ENCODE measurements around the gene METRNL. TPM values are rescaled to one million over a fixed set of nuclear protein-coding genes. Genes with fewer than 3 reads are reported as not detected.

Gene METRNL
- total RNA-seq, 1 experiment from 2014 or later, result 32.4 TPM

- no peak for DNase-seq (ENCODE audit: low read depth)
- in situ Hi-C loops (cut with HindIII; ENCODE audit: low pct_unique_long_range_greater_than_20kb, low sequenced_read_pairs), result no loop called here
These were observed 6.3 kb downstream of the METRNL start for GRCh38 chr17:83085526-83086198.

- in situ Hi-C loops (cut with HindIII; ENCODE audit: low pct_unique_long_range_greater_than_20kb, low sequenced_read_pairs), result no loop called here
- DNase-seq (ENCODE audit: low read depth), result no peak
These were observed 6.9 kb downstream of the METRNL start for GRCh38 chr17:83086199-83086880.

- in situ Hi-C loops (cut with HindIII; ENCODE audit: low pct_unique_long_range_greater_than_20kb, low sequenced_read_pairs), result no loop called here
- no peak for DNase-seq (ENCODE audit: low read depth)
These were observed 7.7 kb downstream of the METRNL start for GRCh38 chr17:83086907-83087787.

GRCh38 chr17:83087788-83088360 lies 8.5 kb downstream of the METRNL start:
- DNase-seq (ENCODE audit: low read depth), result no peak
- in situ Hi-C loops (cut with HindIII; ENCODE audit: low pct_unique_long_range_greater_than_20kb, low sequenced_read_pairs), result no loop called here

- in situ Hi-C loops (cut with HindIII; ENCODE audit: low pct_unique_long_range_greater_than_20kb, low sequenced_read_pairs), result no loop called here
- no peak for DNase-seq (ENCODE audit: low read depth)
These were observed 9.0 kb downstream of the METRNL start for GRCh38 chr17:83088451-83088850.

GRCh38 chr17:83088909-83089308 lies 9.5 kb downstream of the METRNL start:
- in situ Hi-C loops (cut with HindIII; ENCODE audit: low pct_unique_long_range_greater_than_20kb, low sequenced_read_pairs), result no loop called here
- no peak for DNase-seq (ENCODE audit: low read depth)

- DNase-seq (ENCODE audit: low read depth), result no peak
- in situ Hi-C loops (cut with HindIII; ENCODE audit: low pct_unique_long_range_greater_than_20kb, low sequenced_read_pairs), result no loop called here
These were observed 10.1 kb downstream of the METRNL start for GRCh38 chr17:83089328-83090132.

- in situ Hi-C loops (cut with HindIII; ENCODE audit: low pct_unique_long_range_greater_than_20kb, low sequenced_read_pairs), result no loop called here
- DNase-seq (ENCODE audit: low read depth), result no peak
These were observed 11.2 kb downstream of the METRNL start for GRCh38 chr17:83090444-83091256.

- DNase-seq (ENCODE audit: low read depth), result no peak
- in situ Hi-C loops (cut with HindIII; ENCODE audit: low pct_unique_long_range_greater_than_20kb, low sequenced_read_pairs), result no loop called here
These were observed 12.1 kb downstream of the METRNL start for GRCh38 chr17:83091257-83092141.

GRCh38 chr17:83092186-83092585 lies 12.8 kb downstream of the METRNL start:
- no peak for DNase-seq (ENCODE audit: low read depth)
- in situ Hi-C loops (cut with HindIII; ENCODE audit: low pct_unique_long_range_greater_than_20kb, low sequenced_read_pairs), result no loop called here

- no peak for DNase-seq (ENCODE audit: low read depth)
- in situ Hi-C loops (cut with HindIII; ENCODE audit: low pct_unique_long_range_greater_than_20kb, low sequenced_read_pairs), result no loop called here
These were observed 13.5 kb downstream of the METRNL start for GRCh38 chr17:83092931-83093330.

GRCh38 chr17:83093506-83093905 lies 14.1 kb downstream of the METRNL start:
- no peak for DNase-seq (ENCODE audit: low read depth)
- in situ Hi-C loops (cut with HindIII; ENCODE audit: low pct_unique_long_range_greater_than_20kb, low sequenced_read_pairs), result no loop called here

- in situ Hi-C loops (cut with HindIII; ENCODE audit: low pct_unique_long_range_greater_than_20kb, low sequenced_read_pairs), result no loop called here
- DNase-seq (ENCODE audit: low read depth), result no peak
These were observed 14.9 kb downstream of the METRNL start for GRCh38 chr17:83094291-83094690.

GRCh38 chr17:83095016-83095415 lies 15.6 kb downstream of the METRNL start:
- no peak for DNase-seq (ENCODE audit: low read depth)
- in situ Hi-C loops (cut with HindIII; ENCODE audit: low pct_unique_long_range_greater_than_20kb, low sequenced_read_pairs), result no loop called here

- in situ Hi-C loops (cut with HindIII; ENCODE audit: low pct_unique_long_range_greater_than_20kb, low sequenced_read_pairs), result no loop called here
- no peak for DNase-seq (ENCODE audit: low read depth)
These were observed 17.2 kb downstream of the METRNL start for GRCh38 chr17:83096401-83097224.

- DNase-seq (ENCODE audit: low read depth), result no peak
- in situ Hi-C loops (cut with HindIII; ENCODE audit: low pct_unique_long_range_greater_than_20kb, low sequenced_read_pairs), result no loop called here
These were observed 18.4 kb downstream of the METRNL start for GRCh38 chr17:83097831-83098230.
